Lung (tissue), 12 donors: ENCODE measurements around the gene OTOL1. TPM values are rescaled to one million over a fixed set of nuclear protein-coding genes. Genes with fewer than 3 reads are reported as not detected.

Source experiments
- ATAC-seq: fragments of 200-7000 bp; cut with Tn5 transposase; one replicate; pipeline ENCODE4 v1.9.1; 2020; ENCODE audit warnings: moderate number of reproducible peaks; ENCODE audit not compliant: insufficient read depth, low FRiP score
- DNase-seq, 3 donors: peaks; one replicate each; pipeline ENCODE4 v3.0.0-alpha.2; 2013 to 2017
- H3K27ac ChIP-seq, 2 donors: one replicate each; pipeline ENCODE4 v1.5.1; 2013; ENCODE audit warnings: mild to moderate bottlenecking in 2 of 2, moderate library complexity in 2 of 2, control low read depth in 1 of 2, inconsistent platforms in 1 of 2, low read depth in 1 of 2, low read length in 1 of 2
- H3K27me3 ChIP-seq, 3 donors: one replicate each; pipeline ENCODE4 v1.5.1; 2013; ENCODE audit warnings: low read length in 2 of 3; ENCODE audit not compliant: control insufficient read depth in 3 of 3, insufficient read depth in 3 of 3
- H3K36me3 ChIP-seq, 4 donors: one replicate each; pipeline ENCODE4 v1.5.1; 2013; ENCODE audit warnings: low read length in 4 of 4, mild to moderate bottlenecking in 1 of 4, moderate library complexity in 1 of 4; ENCODE audit not compliant: control insufficient read depth in 4 of 4, insufficient read depth in 4 of 4
- H3K4me1 ChIP-seq, 5 donors: one replicate each; pipeline ENCODE4 v1.5.1; 2013; ENCODE audit warnings: low read length in 5 of 5, mild to moderate bottlenecking in 2 of 5, moderate library complexity in 1 of 5; ENCODE audit not compliant: control insufficient read depth in 5 of 5, insufficient read depth in 5 of 5
- H3K4me3 ChIP-seq: one replicate; pipeline ENCODE4 v1.5.1; 2013; ENCODE audit warnings: mild to moderate bottlenecking, control low read depth, moderate library complexity
- H3K9ac ChIP-seq, 2 donors: one replicate each; pipeline ENCODE4 v1.5.1; 2013; ENCODE audit warnings: low read length in 2 of 2, control low read depth in 1 of 2; ENCODE audit not compliant: insufficient read depth in 1 of 2
- H3K9me3 ChIP-seq, 4 donors: one replicate each; pipeline ENCODE4 v1.5.1; 2013; ENCODE audit warnings: low read length in 3 of 4, mild to moderate bottlenecking in 1 of 4, moderate library complexity in 1 of 4; ENCODE audit not compliant: control insufficient read depth in 4 of 4, insufficient read depth in 3 of 4
- WGBS, 2 donors: extraction: QIAGEN DNeasy Blood & Tissue Kit; methylation state at CpG; one replicate each; pipeline ENCODE4 v1.1.7; 2013; 5-methylcytosine and 5-hydroxymethylcytosine counted together
- polyA plus RNA-seq, 2 donors: library from polyadenylated mRNA; stranded (reverse); fragments of 200-250 nt; gene quantifications; one replicate each; pipeline ENCODE4 v1.2.1, GENCODE V29; 2013
- total RNA-seq, 2 donors: library from RNA; depleted of rRNA in 1 of 2; stranded (reverse); fragments of >200 nt in 1 of 2; gene quantifications; one replicate each; pipeline ENCODE4 v1.2.1, GENCODE V29; 2014 to 2021
- TF ChIP-seq, protein P1 (sequence below): IDR thresholded peaks from 2 replicates; pipeline ENCODE4 v1.5.1; 2012; ENCODE audit warnings: mild to moderate bottlenecking; ENCODE audit errors: control extremely low read depth, extremely low read depth
- donor health status: control.
- donor health status: control.
- donor health status: Bipolar disorder and iron deficiency.
- donor health status: healthy.
- donor health status: DM: yes; HTN: yes; CAD: no.

OTOL1 gene
- total and polyA plus RNA-seq, 4 donors, result not detected

DNA sequence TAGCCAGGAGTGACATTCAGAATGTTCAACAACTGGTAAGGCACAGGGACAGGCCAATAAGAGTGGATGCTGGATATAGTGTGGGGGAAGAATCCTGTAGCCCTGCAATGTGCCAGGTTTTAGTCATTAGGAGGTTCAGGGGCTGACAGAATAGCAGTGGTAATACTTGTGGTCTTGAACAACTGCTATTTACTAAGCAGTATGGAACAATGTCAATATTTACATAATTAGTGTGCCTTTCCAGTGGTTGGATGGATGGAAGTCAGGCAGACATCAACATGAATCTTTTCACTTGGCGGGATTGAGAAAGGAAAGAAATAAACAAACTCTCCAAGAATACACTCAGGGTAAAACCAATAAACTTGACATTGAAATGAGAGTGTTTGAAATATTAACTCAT is 55.1 kb downstream of the OTOL1 start:
- Histone ChIP-seq H3K9me3 (no peaks in the 10 kb centered on the region), H3K9ac (no peak overlapping the region), H3K27ac (no peak overlapping the region), H3K4me3 (no peak overlapping the region), H3K27me3 (no peaks in the 10 kb centered on the region), H3K36me3 (no peaks in the 10 kb centered on the region), H3K4me1 (peaks cover 0 to 5% (median 0%) of the 10 kb centered on the region in 5 donors)
- peak in 2 of 3 donors; percentile 25 to 31 for DNase-seq
- TF ChIP-seq, protein P1, sequence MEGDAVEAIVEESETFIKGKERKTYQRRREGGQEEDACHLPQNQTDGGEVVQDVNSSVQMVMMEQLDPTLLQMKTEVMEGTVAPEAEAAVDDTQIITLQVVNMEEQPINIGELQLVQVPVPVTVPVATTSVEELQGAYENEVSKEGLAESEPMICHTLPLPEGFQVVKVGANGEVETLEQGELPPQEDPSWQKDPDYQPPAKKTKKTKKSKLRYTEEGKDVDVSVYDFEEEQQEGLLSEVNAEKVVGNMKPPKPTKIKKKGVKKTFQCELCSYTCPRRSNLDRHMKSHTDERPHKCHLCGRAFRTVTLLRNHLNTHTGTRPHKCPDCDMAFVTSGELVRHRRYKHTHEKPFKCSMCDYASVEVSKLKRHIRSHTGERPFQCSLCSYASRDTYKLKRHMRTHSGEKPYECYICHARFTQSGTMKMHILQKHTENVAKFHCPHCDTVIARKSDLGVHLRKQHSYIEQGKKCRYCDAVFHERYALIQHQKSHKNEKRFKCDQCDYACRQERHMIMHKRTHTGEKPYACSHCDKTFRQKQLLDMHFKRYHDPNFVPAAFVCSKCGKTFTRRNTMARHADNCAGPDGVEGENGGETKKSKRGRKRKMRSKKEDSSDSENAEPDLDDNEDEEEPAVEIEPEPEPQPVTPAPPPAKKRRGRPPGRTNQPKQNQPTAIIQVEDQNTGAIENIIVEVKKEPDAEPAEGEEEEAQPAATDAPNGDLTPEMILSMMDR, result no peak
- no peak for ATAC-seq
- 58 to 80% methylated on average over 1 of the region's 1 CpG for WGBS, 2 donors

DNA sequence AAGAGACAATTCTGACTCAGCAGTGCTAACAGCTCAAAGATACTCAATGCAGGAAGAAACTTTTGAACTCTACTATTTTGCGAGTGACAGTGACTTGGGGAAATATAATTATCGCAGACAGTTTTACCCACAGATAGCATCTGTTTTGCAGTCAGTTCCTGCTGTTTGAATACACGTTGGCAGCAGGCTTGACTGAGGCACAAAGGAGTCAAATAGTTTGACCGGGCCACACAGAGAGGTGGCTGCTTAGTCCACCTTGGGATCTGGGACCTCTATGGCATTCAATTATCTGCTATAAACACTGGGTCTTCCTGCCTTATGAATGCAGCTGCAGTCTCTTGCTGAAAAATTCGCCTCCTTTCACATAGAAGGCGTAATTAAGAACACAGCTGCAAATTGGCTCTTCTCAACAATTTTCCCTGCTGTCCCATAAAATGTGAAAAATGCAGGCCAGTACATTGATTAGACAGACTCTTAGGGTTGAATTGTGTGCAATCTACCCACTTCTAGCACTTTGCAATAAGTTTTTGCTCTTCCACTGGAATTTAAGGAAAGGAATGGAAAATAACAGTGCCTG is 56.5 kb downstream of the OTOL1 start:
- no peak overlapping the region for H3K9ac ChIP-seq

More for the DNA sequence above, 56.5 kb downstream of the OTOL1 start:
- H3K36me3 ChIP-seq, result no peaks in the 10 kb centered on the region
- H3K27me3 ChIP-seq, result no peaks in the 10 kb centered on the region
- no peak overlapping the region for H3K27ac ChIP-seq
- TF ChIP-seq, protein P1, result no peak
- H3K4me1 ChIP-seq, result peaks cover 0 to 5% (median 0%) of the 10 kb centered on the region in 5 donors
- H3K9me3 ChIP-seq, result no peaks in the 10 kb centered on the region
- H3K4me3 ChIP-seq, result no peak overlapping the region
- DNase-seq, result no peak
- WGBS, 2 donors, result 71 to 78% methylated on average over 6 of the region's 6 CpGs
- ATAC-seq, result no peak

Other genes starting within 250 kb of the OTOL1 start
- under 1 TPM in 1 of 2 donors, not detected in 1; 0.23 TPM for gene SPTSSB, start 125.3 kb upstream of the OTOL1 start, total RNA-seq
- under 1 TPM; 0.08 to 0.20 TPM for gene SPTSSB, start 125.3 kb upstream of the OTOL1 start, polyA plus RNA-seq